ENCODE data around the gene COBL. TPM values are rescaled to one million over a fixed set of nuclear protein-coding genes. Genes with fewer than 3 reads are reported as not detected.

Gene COBL
- total and polyA plus RNA-seq, 9 of the 15 experiments (the other 6 are each of a cell fraction or from before 2014, with no cell fraction given) = 0.01 to 2.4 (median 0.09) TPM; not detected in 3

GRCh38 chr7:51217804-51218203 is 98.8 kb downstream of the COBL start:
- in situ Hi-C loops (cut with MboI) (no loop called here), intact Hi-C loops (cut with micrococcal nuclease) (no loop called here)
- DNase-seq (ENCODE audit: extremely low read depth in 1 of 4, low spot score in 3 of 4) (no peak), ATAC-seq (no peak; the same call in 2 of the 3 replicates), FAIRE-seq (no peak)
- BruUV-seq (replicated peaks) = no TSS peak
- no peak overlapping the region for H3K4me2 ChIP-seq (ENCODE audit: insufficient read depth, low read length)
- H2AFZ ChIP-seq (ENCODE audit: low read depth, low read length) = no peak overlapping the region
- peaks cover 3% of the 10 kb centered on the region for H3K9me1 ChIP-seq (ENCODE audit: control insufficient read depth, insufficient read depth, low read length)
- no peaks in the 10 kb centered on the region; a peak in 1 of 5 replicates for H3K4me1 ChIP-seq (replicated peaks in 1 of 2; ENCODE audit: control insufficient read depth in 2 of 2, insufficient read depth in 2 of 2, low read length in 2 of 2)
- H3K27me3 ChIP-seq (ENCODE audit: control insufficient read depth in 2 of 2, insufficient read depth in 2 of 2, low read length in 2 of 2) = peaks cover 0 to 35% of the 10 kb centered on the region in 2 experiments; a peak in 3 of 5 replicates
- H3K9ac ChIP-seq (ENCODE audit: insufficient read depth in 1 of 2, low read depth in 2 of 2, low read length in 2 of 2) = no peak overlapping the region
- CTCF ChIA-PET (ENCODE audit: low intra/inter-chr PET ratio) = interaction anchor here (0.7 kb wide), 1 partner anchor 1032 kb away, joined by 3 read pairs; no protein-coding TSS in a partner anchor
- WGBS (ENCODE audit: insufficient coverage, low coverage, missing lambda C conversion rate) = 13% methylated on average over 6 of the region's 6 CpGs
- H3K4me3 ChIP-seq = no peak overlapping the region
- POLR2A ChIA-PET = no interaction called here
- H4K20me1 ChIP-seq (replicated peaks; ENCODE audit: control insufficient read depth, insufficient read depth, low read length) = no peaks in the 10 kb centered on the region; the same call in 1 of the 2 replicates
- no peaks in the 10 kb centered on the region for H3K79me2 ChIP-seq (ENCODE audit: control insufficient read depth, insufficient read depth, low read length)
- no peaks in the 10 kb centered on the region for H3K9me3 ChIP-seq (replicated peaks; ENCODE audit: control insufficient read depth, insufficient read depth, low read depth, low read length)
- H3K27ac ChIP-seq (ENCODE audit: extremely low read depth, low read depth, low read length) = no peak overlapping the region
- H3K36me3 ChIP-seq (ENCODE audit: control insufficient read depth, insufficient read depth, low read length) = no peaks in the 10 kb centered on the region
- TF ChIP-seq RREB1 (CRISPR knock-in tag; IDR thresholded peaks at IDR 0.05) = no peak
- TF ChIP-seq, protein P1, sequence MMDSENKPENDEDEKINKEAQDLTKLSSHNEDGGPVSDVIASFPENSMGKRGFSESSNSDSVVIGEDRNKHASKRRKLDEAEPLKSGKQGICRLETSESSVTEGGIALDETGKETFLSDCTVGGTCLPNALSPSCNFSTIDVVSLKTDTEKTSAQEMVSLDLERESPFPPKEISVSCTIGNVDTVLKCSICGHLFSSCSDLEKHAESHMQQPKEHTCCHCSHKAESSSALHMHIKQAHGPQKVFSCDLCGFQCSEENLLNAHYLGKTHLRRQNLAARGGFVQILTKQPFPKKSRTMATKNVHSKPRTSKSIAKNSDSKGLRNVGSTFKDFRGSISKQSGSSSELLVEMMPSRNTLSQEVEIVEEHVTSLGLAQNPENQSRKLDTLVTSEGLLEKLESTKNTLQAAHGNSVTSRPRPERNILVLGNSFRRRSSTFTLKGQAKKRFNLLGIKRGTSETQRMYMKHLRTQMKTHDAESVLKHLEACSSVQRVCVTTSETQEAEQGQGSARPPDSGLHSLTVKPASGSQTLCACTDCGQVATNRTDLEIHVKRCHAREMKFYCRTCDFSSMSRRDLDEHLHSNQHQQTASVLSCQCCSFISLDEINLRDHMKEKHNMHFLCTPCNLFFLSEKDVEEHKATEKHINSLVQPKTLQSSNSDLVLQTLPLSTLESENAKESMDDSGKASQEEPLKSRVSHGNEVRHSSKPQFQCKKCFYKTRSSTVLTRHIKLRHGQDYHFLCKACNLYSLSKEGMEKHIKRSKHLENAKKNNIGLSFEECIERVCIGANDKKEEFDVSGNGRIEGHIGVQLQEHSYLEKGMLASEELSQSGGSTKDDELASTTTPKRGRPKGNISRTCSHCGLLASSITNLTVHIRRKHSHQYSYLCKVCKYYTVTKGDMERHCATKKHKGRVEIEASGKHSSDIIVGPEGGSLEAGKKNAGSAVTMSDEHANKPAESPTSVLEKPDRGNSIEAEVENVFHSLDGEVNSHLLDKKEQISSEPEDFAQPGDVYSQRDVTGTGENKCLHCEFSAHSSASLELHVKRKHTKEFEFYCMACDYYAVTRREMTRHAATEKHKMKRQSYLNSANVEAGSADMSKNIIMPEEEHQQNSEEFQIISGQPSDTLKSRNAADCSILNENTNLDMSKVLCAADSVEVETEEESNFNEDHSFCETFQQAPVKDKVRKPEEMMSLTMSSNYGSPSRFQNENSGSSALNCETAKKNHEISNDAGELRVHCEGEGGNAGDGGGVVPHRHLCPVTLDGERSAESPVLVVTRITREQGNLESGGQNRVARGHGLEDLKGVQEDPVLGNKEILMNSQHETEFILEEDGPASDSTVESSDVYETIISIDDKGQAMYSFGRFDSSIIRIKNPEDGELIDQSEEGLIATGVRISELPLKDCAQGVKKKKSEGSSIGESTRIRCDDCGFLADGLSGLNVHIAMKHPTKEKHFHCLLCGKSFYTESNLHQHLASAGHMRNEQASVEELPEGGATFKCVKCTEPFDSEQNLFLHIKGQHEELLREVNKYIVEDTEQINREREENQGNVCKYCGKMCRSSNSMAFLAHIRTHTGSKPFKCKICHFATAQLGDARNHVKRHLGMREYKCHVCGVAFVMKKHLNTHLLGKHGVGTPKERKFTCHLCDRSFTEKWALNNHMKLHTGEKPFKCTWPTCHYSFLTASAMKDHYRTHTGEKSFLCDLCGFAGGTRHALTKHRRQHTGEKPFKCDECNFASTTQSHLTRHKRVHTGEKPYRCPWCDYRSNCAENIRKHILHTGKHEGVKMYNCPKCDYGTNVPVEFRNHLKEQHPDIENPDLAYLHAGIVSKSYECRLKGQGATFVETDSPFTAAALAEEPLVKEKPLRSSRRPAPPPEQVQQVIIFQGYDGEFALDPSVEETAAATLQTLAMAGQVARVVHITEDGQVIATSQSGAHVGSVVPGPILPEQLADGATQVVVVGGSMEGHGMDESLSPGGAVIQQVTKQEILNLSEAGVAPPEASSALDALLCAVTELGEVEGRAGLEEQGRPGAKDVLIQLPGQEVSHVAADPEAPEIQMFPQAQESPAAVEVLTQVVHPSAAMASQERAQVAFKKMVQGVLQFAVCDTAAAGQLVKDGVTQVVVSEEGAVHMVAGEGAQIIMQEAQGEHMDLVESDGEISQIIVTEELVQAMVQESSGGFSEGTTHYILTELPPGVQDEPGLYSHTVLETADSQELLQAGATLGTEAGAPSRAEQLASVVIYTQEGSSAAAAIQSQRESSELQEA (IDR thresholded peaks at IDR 0.05; ENCODE audit: low read depth) = no peak
- no peak for TF ChIP-seq HMG20B (CRISPR knock-in tag; IDR thresholded peaks at IDR 0.05)
- no peak for TF ChIP-seq HDAC6 (IDR thresholded peaks at IDR 0.05; ENCODE audit: low read depth, low read length)
- TF ChIP-seq CTCFL (IDR thresholded peaks at IDR 0.05; ENCODE audit: borderline replicate concordance, insufficient read depth, low read depth, low read length, poor library complexity, severe bottlenecking) = no peak
